HG03342 (cell line): ENCODE measurements around the gene LHX8.

Source experiments
- ATAC-seq: cut with Tn5 transposase; IDR thresholded peaks from one replicate; pipeline ENCODE4 v1.9.1; 2021; ENCODE audit warnings: mild to moderate bottlenecking, moderate library complexity; ENCODE audit not compliant: unreplicated experiment

The LHX8 gene

GRCh38 chr1:75202751-75203150 lies 68.6 kb downstream of the LHX8 start:
- no peak for ATAC-seq

- peak; percentile 93 for ATAC-seq
Observed at GRCh38 chr1:75203415-75204277, 69.5 kb downstream of the LHX8 start.

GRCh38 chr1:75208862-75209261 lies 74.7 kb downstream of the LHX8 start:
- ATAC-seq, result no peak
